Progenitor cell of endocrine pancreas (in vitro differentiated cells): ENCODE data around the gene SELENOS. TPM values are rescaled to one million over a fixed set of nuclear protein-coding genes. Genes with fewer than 3 reads are reported as not detected.

Experiments
- DNase-seq: peaks from one replicate; pipeline ENCODE4 v3.0.0; 2021; ENCODE audit warnings: low spot score; ENCODE audit not compliant: unreplicated experiment
- H3K27ac Mint-ChIP-seq: 2 replicates; pipeline ENCODE4 v1.8.0; 2021; ENCODE audit warnings: mild to moderate bottlenecking, moderate library complexity, mixed read lengths
- H3K27me3 Mint-ChIP-seq: 2 replicates; pipeline ENCODE4 v1.8.0; 2021; ENCODE audit warnings: mixed read lengths
- H3K36me3 Mint-ChIP-seq: 2 replicates; pipeline ENCODE4 v1.8.0; 2022; ENCODE audit warnings: mixed read lengths; ENCODE audit not compliant: insufficient read depth
- H3K4me1 Mint-ChIP-seq: 2 replicates; pipeline ENCODE4 v1.8.0; 2021; ENCODE audit warnings: low read depth, mixed read lengths
- H3K4me3 Mint-ChIP-seq: 2 replicates; pipeline ENCODE4 v1.8.0; 2021; ENCODE audit warnings: low read depth, mild to moderate bottlenecking, moderate library complexity, mixed read lengths
- H3K9me3 Mint-ChIP-seq: 2 replicates; pipeline ENCODE4 v1.8.0; 2021; ENCODE audit warnings: low read depth, mixed read lengths
- total RNA-seq: library from RNA; stranded (reverse); gene quantifications from 2 replicates; pipeline ENCODE4 v1.2.1, GENCODE V29; 2021
- TF ChIP-seq, protein P1 (sequence below): fragments of 200-600 bp; sonication (generic); IDR thresholded peaks from one replicate; pipeline ENCODE4 v1.5.0; 2021; ENCODE audit warnings: antibody characterized with exemption, mild to moderate bottlenecking; ENCODE audit not compliant: unreplicated experiment

SELENOS gene
- total RNA-seq, 1 donor from 2014 or later: 51.9 TPM

DNA sequence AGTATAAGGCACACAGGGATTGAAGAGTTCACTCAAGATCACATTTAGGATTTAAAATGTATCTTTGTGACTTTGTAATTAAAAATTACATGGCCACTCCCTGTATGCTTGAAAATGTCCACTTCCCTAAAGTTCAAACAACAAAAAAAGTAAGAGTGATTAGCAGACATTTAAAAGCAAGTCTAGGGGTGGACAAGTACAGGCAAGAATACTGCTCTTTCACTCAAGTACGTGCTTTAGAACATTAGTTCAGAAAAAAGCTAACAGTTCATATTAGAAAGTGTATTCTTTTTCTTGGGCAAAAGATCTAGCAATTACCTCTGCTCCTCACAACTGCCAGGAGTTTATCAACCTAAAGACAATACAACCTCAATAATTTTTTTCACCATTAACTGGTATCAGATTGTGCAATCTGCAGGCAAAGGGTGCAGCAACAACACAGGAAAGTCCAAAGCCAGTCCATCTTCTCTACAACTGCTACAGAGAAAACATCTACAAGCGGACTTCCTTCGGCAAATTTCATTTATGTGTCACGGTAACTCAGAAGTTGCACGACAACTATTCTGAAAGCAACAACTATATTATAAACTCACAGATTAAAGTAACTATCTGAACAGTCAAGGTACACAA, 43.5 kb downstream of the SELENOS start:
- Mint-ChIP-seq H3K4me3 (no peak overlapping the region), H3K4me1 (no peaks in the 10 kb centered on the region), H3K9me3 (peaks cover 2% of the 10 kb centered on the region), H3K36me3 (peaks cover 26% of the 10 kb centered on the region), H3K27me3 (no peaks in the 10 kb centered on the region), H3K27ac (no peak overlapping the region)
- TF ChIP-seq, protein P1, sequence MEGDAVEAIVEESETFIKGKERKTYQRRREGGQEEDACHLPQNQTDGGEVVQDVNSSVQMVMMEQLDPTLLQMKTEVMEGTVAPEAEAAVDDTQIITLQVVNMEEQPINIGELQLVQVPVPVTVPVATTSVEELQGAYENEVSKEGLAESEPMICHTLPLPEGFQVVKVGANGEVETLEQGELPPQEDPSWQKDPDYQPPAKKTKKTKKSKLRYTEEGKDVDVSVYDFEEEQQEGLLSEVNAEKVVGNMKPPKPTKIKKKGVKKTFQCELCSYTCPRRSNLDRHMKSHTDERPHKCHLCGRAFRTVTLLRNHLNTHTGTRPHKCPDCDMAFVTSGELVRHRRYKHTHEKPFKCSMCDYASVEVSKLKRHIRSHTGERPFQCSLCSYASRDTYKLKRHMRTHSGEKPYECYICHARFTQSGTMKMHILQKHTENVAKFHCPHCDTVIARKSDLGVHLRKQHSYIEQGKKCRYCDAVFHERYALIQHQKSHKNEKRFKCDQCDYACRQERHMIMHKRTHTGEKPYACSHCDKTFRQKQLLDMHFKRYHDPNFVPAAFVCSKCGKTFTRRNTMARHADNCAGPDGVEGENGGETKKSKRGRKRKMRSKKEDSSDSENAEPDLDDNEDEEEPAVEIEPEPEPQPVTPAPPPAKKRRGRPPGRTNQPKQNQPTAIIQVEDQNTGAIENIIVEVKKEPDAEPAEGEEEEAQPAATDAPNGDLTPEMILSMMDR: no peak
- DNase-seq: no peak

DNA sequence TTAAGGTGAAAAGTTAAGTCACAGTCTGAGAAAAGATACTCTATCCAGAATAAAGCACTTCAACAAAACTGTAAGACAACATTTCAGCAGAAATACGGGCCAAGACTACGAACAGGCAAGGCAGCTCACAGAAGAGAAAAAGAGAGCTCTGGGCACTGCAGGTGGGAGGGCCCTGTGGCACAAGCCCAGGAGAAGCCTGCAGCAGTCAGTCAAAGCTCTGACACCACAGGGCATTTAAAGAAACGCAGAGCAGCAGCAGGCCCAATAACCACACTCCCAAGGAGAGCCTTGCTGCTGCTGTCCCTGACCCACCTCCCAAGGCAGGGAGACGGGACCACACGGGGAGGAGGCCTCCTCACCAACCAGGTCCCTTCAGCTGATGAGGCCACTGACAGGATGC, 44.6 kb downstream of the SELENOS start:
- H3K4me1 Mint-ChIP-seq: no peaks in the 10 kb centered on the region

DNA sequence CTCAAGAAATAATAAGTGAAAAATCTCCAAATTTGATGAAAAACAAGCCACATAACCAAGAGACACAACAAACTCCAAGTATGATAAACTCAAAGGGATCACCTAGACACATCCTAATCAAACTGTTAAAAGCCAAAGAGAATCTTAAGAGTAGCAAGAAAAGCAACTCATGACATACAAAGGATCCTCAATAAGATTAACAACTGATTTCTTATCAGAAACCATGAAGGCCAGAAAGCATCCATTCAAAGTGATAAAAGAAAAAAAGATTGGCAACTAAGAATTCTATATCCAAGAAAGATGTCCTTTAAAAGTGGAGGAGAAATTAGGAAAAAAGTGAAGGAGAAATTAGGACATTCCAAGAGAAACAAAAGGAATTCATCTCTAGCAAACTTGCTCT, 49.0 kb downstream of the SELENOS start:
- Mint-ChIP-seq H3K36me3 (peaks cover 27% of the 10 kb centered on the region), H3K4me3 (no peak overlapping the region)

More for the DNA sequence above, 44.6 kb downstream of the SELENOS start:
- Mint-ChIP-seq H3K27ac (peak overlapping the region; percentile 55), H3K27me3 (no peaks in the 10 kb centered on the region), H3K4me3 (no peak overlapping the region), H3K9me3 (peaks cover 6% of the 10 kb centered on the region), H3K36me3 (peaks cover 34% of the 10 kb centered on the region)
- TF ChIP-seq, protein P1: no peak
- no peak for DNase-seq

DNA sequence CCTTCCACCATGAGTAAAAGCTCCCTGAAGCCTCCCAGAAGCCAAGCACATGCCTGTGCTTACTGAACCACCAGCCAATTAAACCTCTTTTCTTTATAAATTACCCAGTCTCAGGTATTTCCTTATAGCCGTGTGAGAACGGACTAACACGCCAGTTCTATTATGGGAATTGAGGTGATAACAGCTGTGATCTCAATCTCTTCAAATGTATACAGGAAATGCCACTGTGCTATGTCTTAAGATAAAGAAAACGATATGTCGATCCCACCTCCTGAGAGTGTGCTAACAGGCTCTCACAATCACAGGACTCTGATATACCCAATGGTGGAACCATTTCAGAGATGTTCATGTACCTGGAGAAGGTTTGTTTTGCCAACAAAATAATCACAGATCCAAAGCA, 51.6 kb downstream of the SELENOS start:
- Mint-ChIP-seq H3K27ac (no peak overlapping the region), H3K4me3 (no peak overlapping the region), H3K36me3 (peaks cover 23% of the 10 kb centered on the region), H3K4me1 (peaks cover 13% of the 10 kb centered on the region), H3K9me3 (peaks cover 6% of the 10 kb centered on the region), H3K27me3 (no peaks in the 10 kb centered on the region)
- TF ChIP-seq, protein P1: no peak
- DNase-seq: no peak

More for the DNA sequence above, 49.0 kb downstream of the SELENOS start:
- H3K27ac Mint-ChIP-seq: no peak overlapping the region
- DNase-seq: no peak
- H3K9me3 Mint-ChIP-seq: peaks cover 6% of the 10 kb centered on the region
- no peaks in the 10 kb centered on the region for H3K27me3 Mint-ChIP-seq
- TF ChIP-seq, protein P1: no peak
- peaks cover 3% of the 10 kb centered on the region for H3K4me1 Mint-ChIP-seq

Other genes with a start within 250 kb of the SELENOS start
- 33.2 and 36.7 TPM in 2 replicates for gene CHSY1, start 25.4 kb downstream of the SELENOS start, total RNA-seq
- gene SNRPA1, start 17.8 kb upstream of the SELENOS start, total RNA-seq: 70.6 and 78.6 TPM in 2 replicates
- 1.8 and 3.6 TPM in 2 replicates for gene PCSK6, start 212.2 kb upstream of the SELENOS start, total RNA-seq